ENCODE data around the gene REEP2.
"Not testable (repeated sequence)": the region's sequence is repeated elsewhere in the genome, so short reads cannot be mapped to it uniquely, and the experiment has no call there.

The REEP2 gene

GRCh38 chr5:138472353-138472752 lies 33.5 kb downstream of the REEP2 start:
- peaks cover 0 to under 1% (median 0%) of the 10 kb centered on the region in 3 experiments for H3K27me3 ChIP-seq (ENCODE audit: control insufficient read depth in 3 of 3, insufficient read depth in 3 of 3, low read depth in 1 of 3, low read length in 3 of 3)
- H4K8ac ChIP-seq (ENCODE audit: low read depth, low read length): no peak overlapping the region
- H3K9ac ChIP-seq (ENCODE audit: low read depth, low read length, poor library complexity): no peak overlapping the region
- H3K23ac ChIP-seq (ENCODE audit: low read depth, low read length, poor library complexity): no peak overlapping the region
- H2BK120ac ChIP-seq (ENCODE audit: low read depth, low read length): no peak overlapping the region
- no peak overlapping the region for H4K91ac ChIP-seq (ENCODE audit: low read depth, low read length, poor library complexity)
- peaks cover 9 to 24% of the 10 kb centered on the region in 2 donors for H3K36me3 ChIP-seq (replicated peaks in 1 of 2; ENCODE audit: control insufficient read depth in 2 of 2, insufficient read depth in 2 of 2, low read length in 2 of 2)
- no peak overlapping the region for H3K4ac ChIP-seq (ENCODE audit: low read length)
- H2AK5ac ChIP-seq (ENCODE audit: low read depth, low read length): no peak overlapping the region
- H3K79me1 ChIP-seq (ENCODE audit: low read depth, low read length): peaks cover 1% of the 10 kb centered on the region
- no peak overlapping the region for H2BK15ac ChIP-seq (ENCODE audit: low read length)
- H3K4me1 ChIP-seq (ENCODE audit: control insufficient read depth in 2 of 2, insufficient read depth in 1 of 2, low read depth in 1 of 2, low read length in 2 of 2): peaks cover 5 to 8% of the 10 kb centered on the region in 2 donors
- no peak overlapping the region for H2AFZ ChIP-seq (ENCODE audit: low read length)
- H2BK12ac ChIP-seq (ENCODE audit: low read length): no peak overlapping the region
- DNase-seq (ENCODE audit: low spot score): no peak
- no peak overlapping the region for H3K27ac ChIP-seq (replicated peaks; ENCODE audit: low read length)
- WGBS, 2 donors (ENCODE audit: extremely low coverage in 2 of 2, insufficient read length in 2 of 2, insufficient replicate concordance in 1 of 2): no CpG with 5 or more reads among the region's 6 CpGs
- H3K18ac ChIP-seq (ENCODE audit: low read length): no peak overlapping the region
- H3K4me2 ChIP-seq (ENCODE audit: insufficient read depth, low read length, poor library complexity, severe bottlenecking): no peak overlapping the region
- no peak overlapping the region for H3K14ac ChIP-seq (ENCODE audit: low read length)
- no peak overlapping the region for H2BK5ac ChIP-seq (ENCODE audit: low read length)
- no peak overlapping the region for H3K4me3 ChIP-seq (ENCODE audit: low read length in 2 of 2)
- H3K9me3 ChIP-seq (replicated peaks in 1 of 2; ENCODE audit: control insufficient read depth in 2 of 2, insufficient read depth in 1 of 2, low read depth in 1 of 2, low read length in 2 of 2): no peaks in the 10 kb centered on the region

GRCh38 chr5:138473151-138473550 lies 34.3 kb downstream of the REEP2 start:
- WGBS, 2 donors (ENCODE audit: extremely low coverage in 2 of 2, insufficient read length in 2 of 2, insufficient replicate concordance in 1 of 2): no CpG with 5 or more reads among the region's 5 CpGs
- H2BK120ac ChIP-seq (ENCODE audit: low read depth, low read length); H3K27ac ChIP-seq (replicated peaks; ENCODE audit: low read length); H3K79me1 ChIP-seq (ENCODE audit: low read depth, low read length); H3K27me3 ChIP-seq (ENCODE audit: control insufficient read depth in 3 of 3, insufficient read depth in 3 of 3, low read depth in 1 of 3, low read length in 3 of 3); H3K18ac ChIP-seq (ENCODE audit: low read length); H2AK5ac ChIP-seq (ENCODE audit: low read depth, low read length); H2BK5ac ChIP-seq (ENCODE audit: low read length); H3K4me1 ChIP-seq (ENCODE audit: control insufficient read depth in 2 of 2, insufficient read depth in 1 of 2, low read depth in 1 of 2, low read length in 2 of 2); H3K4me2 ChIP-seq (ENCODE audit: insufficient read depth, low read length, poor library complexity, severe bottlenecking); H3K9ac ChIP-seq (ENCODE audit: low read depth, low read length, poor library complexity); H3K4me3 ChIP-seq (ENCODE audit: low read length in 2 of 2); DNase-seq (ENCODE audit: low spot score); H2BK15ac ChIP-seq (ENCODE audit: low read length); H2BK12ac ChIP-seq (ENCODE audit: low read length); H3K23ac ChIP-seq (ENCODE audit: low read depth, low read length, poor library complexity); H4K91ac ChIP-seq (ENCODE audit: low read depth, low read length, poor library complexity); H3K9me3 ChIP-seq (replicated peaks in 1 of 2; ENCODE audit: control insufficient read depth in 2 of 2, insufficient read depth in 1 of 2, low read depth in 1 of 2, low read length in 2 of 2); H2AFZ ChIP-seq (ENCODE audit: low read length); H3K14ac ChIP-seq (ENCODE audit: low read length); H3K4ac ChIP-seq (ENCODE audit: low read length); H4K8ac ChIP-seq (ENCODE audit: low read depth, low read length): not testable (repeated sequence)
- H3K36me3 ChIP-seq (replicated peaks in 1 of 2; ENCODE audit: control insufficient read depth in 2 of 2, insufficient read depth in 2 of 2, low read length in 2 of 2): peaks cover 1 to 16% of the 10 kb centered on the region in 2 donors

- Histone ChIP-seq H4K91ac (ENCODE audit: low read depth, low read length, poor library complexity) (no peak overlapping the region), H3K14ac (ENCODE audit: low read length) (no peak overlapping the region), H2AFZ (ENCODE audit: low read length) (no peak overlapping the region), H3K79me1 (ENCODE audit: low read depth, low read length) (no peaks in the 10 kb centered on the region), H3K36me3 (replicated peaks in 1 of 2; ENCODE audit: control insufficient read depth in 2 of 2, insufficient read depth in 2 of 2, low read length in 2 of 2) (no peaks in the 10 kb centered on the region), H2BK5ac (ENCODE audit: low read length) (no peak overlapping the region), H3K9me3 (replicated peaks in 1 of 2; ENCODE audit: control insufficient read depth in 2 of 2, insufficient read depth in 1 of 2, low read depth in 1 of 2, low read length in 2 of 2) (no peaks in the 10 kb centered on the region), H3K27ac (replicated peaks; ENCODE audit: low read length) (no peak overlapping the region), H3K27me3 (ENCODE audit: control insufficient read depth in 3 of 3, insufficient read depth in 3 of 3, low read depth in 1 of 3, low read length in 3 of 3) (no peaks in the 10 kb centered on the region), H3K4me2 (ENCODE audit: insufficient read depth, low read length, poor library complexity, severe bottlenecking) (no peak overlapping the region), H2BK12ac (ENCODE audit: low read length) (no peak overlapping the region), H2BK120ac (ENCODE audit: low read depth, low read length) (no peak overlapping the region), H3K23ac (ENCODE audit: low read depth, low read length, poor library complexity) (no peak overlapping the region), H3K9ac (ENCODE audit: low read depth, low read length, poor library complexity) (no peak overlapping the region), H2AK5ac (ENCODE audit: low read depth, low read length) (no peak overlapping the region), H3K18ac (ENCODE audit: low read length) (no peak overlapping the region), H3K4ac (ENCODE audit: low read length) (no peak overlapping the region), H3K4me3 (ENCODE audit: low read length in 2 of 2) (no peak overlapping the region), H4K8ac (ENCODE audit: low read depth, low read length) (no peak overlapping the region), H3K4me1 (ENCODE audit: control insufficient read depth in 2 of 2, insufficient read depth in 1 of 2, low read depth in 1 of 2, low read length in 2 of 2) (no peaks in the 10 kb centered on the region), H2BK15ac (ENCODE audit: low read length) (no peak overlapping the region)
- no CpG with 5 or more reads among the region's 7 CpGs for WGBS, 2 donors (ENCODE audit: extremely low coverage in 2 of 2, insufficient read length in 2 of 2, insufficient replicate concordance in 1 of 2)
- no peak for DNase-seq (ENCODE audit: low spot score)
These were observed 38.1 kb downstream of the REEP2 start for GRCh38 chr5:138476918-138477317.

- no peak overlapping the region for H2AK5ac ChIP-seq (ENCODE audit: low read depth, low read length)
- H3K4me3 ChIP-seq (ENCODE audit: low read length in 2 of 2): no peak overlapping the region
- no peaks in the 10 kb centered on the region for H3K27me3 ChIP-seq (ENCODE audit: control insufficient read depth in 3 of 3, insufficient read depth in 3 of 3, low read depth in 1 of 3, low read length in 3 of 3)
- H3K4ac ChIP-seq (ENCODE audit: low read length): no peak overlapping the region
- H2BK15ac ChIP-seq (ENCODE audit: low read length): no peak overlapping the region
- no peak overlapping the region for H2BK12ac ChIP-seq (ENCODE audit: low read length)
- no peak overlapping the region for H2BK5ac ChIP-seq (ENCODE audit: low read length)
- no peak overlapping the region for H4K8ac ChIP-seq (ENCODE audit: low read depth, low read length)
- H3K14ac ChIP-seq (ENCODE audit: low read length): no peak overlapping the region
- H2AFZ ChIP-seq (ENCODE audit: low read length): peak overlapping the region; percentile 5
- H3K36me3 ChIP-seq (replicated peaks in 1 of 2; ENCODE audit: control insufficient read depth in 2 of 2, insufficient read depth in 2 of 2, low read length in 2 of 2): no peaks in the 10 kb centered on the region
- no peak for DNase-seq (ENCODE audit: low spot score)
- no CpG with 5 or more reads among the region's 4 CpGs for WGBS, 2 donors (ENCODE audit: extremely low coverage in 2 of 2, insufficient read length in 2 of 2, insufficient replicate concordance in 1 of 2)
- H3K4me2 ChIP-seq (ENCODE audit: insufficient read depth, low read length, poor library complexity, severe bottlenecking): no peak overlapping the region
- H4K91ac ChIP-seq (ENCODE audit: low read depth, low read length, poor library complexity): no peak overlapping the region
- no peak overlapping the region for H3K18ac ChIP-seq (ENCODE audit: low read length)
- H3K27ac ChIP-seq (replicated peaks; ENCODE audit: low read length): no peak overlapping the region
- no peaks in the 10 kb centered on the region for H3K9me3 ChIP-seq (replicated peaks in 1 of 2; ENCODE audit: control insufficient read depth in 2 of 2, insufficient read depth in 1 of 2, low read depth in 1 of 2, low read length in 2 of 2)
- H3K4me1 ChIP-seq (ENCODE audit: control insufficient read depth in 2 of 2, insufficient read depth in 1 of 2, low read depth in 1 of 2, low read length in 2 of 2): peaks cover 2 to 3% of the 10 kb centered on the region in 2 donors
- H3K23ac ChIP-seq (ENCODE audit: low read depth, low read length, poor library complexity): no peak overlapping the region
- no peaks in the 10 kb centered on the region for H3K79me1 ChIP-seq (ENCODE audit: low read depth, low read length)
- H3K9ac ChIP-seq (ENCODE audit: low read depth, low read length, poor library complexity): no peak overlapping the region
- no peak overlapping the region for H2BK120ac ChIP-seq (ENCODE audit: low read depth, low read length)
These were observed 43.8 kb downstream of the REEP2 start for GRCh38 chr5:138482638-138483037.
